Activated naive CD4-positive, alpha-beta T cell treated with anti-CD3 and anti-CD28 coated beads for 36 hours (primary cell): ENCODE results near the gene ADNP2. TPM values are rescaled to one million over a fixed set of nuclear protein-coding genes. Genes with fewer than 3 reads are reported as not detected.
A peak's percentile ranks its signal among the peaks of the same experiment; 100 is the strongest.

Experiments
- CTCF ChIA-PET: fragments of 350-600 bp; sonication (Branson Sonifier 250); formaldehyde crosslinking; loops from one replicate; lab custom pipeline; 2021; ENCODE audit warnings: antibody characterized with exemption; lab: Charles Lee
- DNase-seq: peaks from one replicate; pipeline ENCODE4 v3.0.0-alpha.2; 2020
- H3K27ac Mint-ChIP-seq: one replicate; pipeline ENCODE4 v1.8.0; 2021; ENCODE audit warnings: mild to moderate bottlenecking, mixed read lengths
- H3K27me3 Mint-ChIP-seq: one replicate; pipeline ENCODE4 v1.8.0; 2021; ENCODE audit warnings: low read depth, mixed read lengths
- H3K36me3 Mint-ChIP-seq: one replicate; pipeline ENCODE4 v1.8.0; 2021; ENCODE audit warnings: low read depth, mixed read lengths
- H3K4me1 Mint-ChIP-seq: one replicate; pipeline ENCODE4 v1.8.0; 2021; ENCODE audit warnings: low read depth, mixed read lengths
- H3K4me3 Mint-ChIP-seq: one replicate; pipeline ENCODE4 v1.8.0; 2021; ENCODE audit warnings: mild to moderate bottlenecking, moderate library complexity, mixed read lengths
- H3K9me3 Mint-ChIP-seq: one replicate; pipeline ENCODE4 v1.8.0; 2021; ENCODE audit warnings: mixed read lengths
- intact Hi-C: fragments of 100-400 bp; cut with micrococcal nuclease; formaldehyde crosslinking; loops from one replicate; pipeline ENCODE4 v1.15.1; 2023
- total RNA-seq, 2 experiments: library from RNA; stranded (reverse); gene quantifications; one replicate each; pipeline ENCODE4 v1.2.3, GENCODE V29; 2021

Gene ADNP2
- total RNA-seq, 2 experiments from 2014 or later: 16.8 to 18.0 TPM

DNA sequence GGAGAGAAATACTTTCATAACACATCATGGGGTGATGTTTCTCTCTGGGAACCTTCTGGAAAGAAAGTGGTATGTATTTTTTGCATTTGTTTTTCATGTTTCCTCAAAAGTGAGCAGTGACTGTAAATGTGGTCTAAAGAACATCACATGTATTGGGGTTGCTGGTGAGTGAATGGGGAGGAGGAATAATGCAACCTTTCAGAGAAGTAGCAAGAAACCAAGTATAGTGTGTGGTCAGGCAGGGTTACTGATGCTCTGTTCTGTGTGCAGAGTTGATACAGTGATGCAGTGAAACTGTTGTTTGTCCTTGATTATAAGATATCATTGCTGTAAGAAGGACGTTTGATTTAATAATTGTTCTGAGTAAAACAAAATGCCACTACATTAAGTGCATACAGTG is 24.1 kb downstream of the ADNP2 start:
- CTCF ChIA-PET: interaction anchor here (0.6 kb wide), 1 partner anchor 17 kb away, joined by 5 read pairs; no protein-coding TSS in a partner anchor
- intact Hi-C loops: no loop called here
- Mint-ChIP-seq H3K4me3 (no peak overlapping the region), H3K27ac (no peak overlapping the region), H3K4me1 (peaks cover 20% of the 10 kb centered on the region), H3K27me3 (no peaks in the 10 kb centered on the region), H3K36me3 (peaks cover 41% of the 10 kb centered on the region), H3K9me3 (no peaks in the 10 kb centered on the region)
- no peak for DNase-seq

DNA sequence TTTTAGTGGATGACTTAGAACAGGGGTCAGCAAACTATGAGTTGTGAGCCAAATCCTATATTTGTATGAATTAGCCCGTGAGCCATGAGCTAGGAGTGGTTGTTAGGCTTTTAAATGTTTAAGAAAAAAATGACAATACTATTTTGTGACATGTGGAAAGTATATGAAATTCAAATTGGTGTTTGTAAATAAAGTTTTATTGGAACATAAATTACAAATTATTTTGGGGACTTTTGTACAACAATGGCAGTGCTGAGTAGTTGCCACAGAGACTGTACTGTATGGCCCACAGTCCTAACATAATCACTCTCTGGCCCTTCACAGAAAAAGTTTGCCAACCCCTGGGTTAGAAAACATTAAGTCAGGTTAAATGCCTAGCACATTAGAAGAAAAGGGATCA is 26.1 kb downstream of the ADNP2 start:
- DNase-seq: no peak
- CTCF ChIA-PET: no interaction called here
- no peaks in the 10 kb centered on the region for H3K27me3 Mint-ChIP-seq
- H3K9me3 Mint-ChIP-seq: no peaks in the 10 kb centered on the region
- peaks cover 45% of the 10 kb centered on the region for H3K36me3 Mint-ChIP-seq
- no peak overlapping the region for H3K27ac Mint-ChIP-seq
- intact Hi-C loops: no loop called here
- peaks cover 9% of the 10 kb centered on the region for H3K4me1 Mint-ChIP-seq
- no peak overlapping the region for H3K4me3 Mint-ChIP-seq

DNA sequence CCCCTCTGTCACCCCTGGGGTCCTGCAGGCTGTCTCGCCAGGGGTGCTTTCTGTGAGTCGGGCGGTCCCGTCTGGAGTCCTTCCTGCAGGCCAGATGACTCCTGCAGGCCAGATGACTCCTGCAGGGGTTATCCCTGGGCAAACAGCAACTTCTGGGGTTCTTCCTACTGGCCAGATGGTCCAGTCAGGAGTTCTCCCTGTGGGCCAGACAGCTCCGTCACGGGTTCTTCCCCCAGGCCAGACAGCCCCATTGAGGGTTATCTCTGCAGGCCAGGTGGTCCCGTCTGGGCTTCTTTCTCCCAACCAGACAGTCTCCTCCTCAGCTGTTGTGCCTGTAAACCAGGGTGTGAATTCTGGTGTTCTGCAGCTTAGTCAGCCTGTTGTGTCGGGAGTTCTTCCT is 27.6 kb downstream of the ADNP2 start:
- intact Hi-C loops: no loop called here
- H3K27ac Mint-ChIP-seq: no peak overlapping the region
- H3K27me3 Mint-ChIP-seq: no peaks in the 10 kb centered on the region
- peaks cover 3% of the 10 kb centered on the region for H3K4me1 Mint-ChIP-seq
- CTCF ChIA-PET: interaction anchor here (0.6 kb wide), 1 partner anchor 122 kb away, joined by 3 read pairs; no protein-coding TSS in a partner anchor
- no peak for DNase-seq
- H3K9me3 Mint-ChIP-seq: no peaks in the 10 kb centered on the region
- H3K36me3 Mint-ChIP-seq: peaks cover 42% of the 10 kb centered on the region
- H3K4me3 Mint-ChIP-seq: no peak overlapping the region

DNA sequence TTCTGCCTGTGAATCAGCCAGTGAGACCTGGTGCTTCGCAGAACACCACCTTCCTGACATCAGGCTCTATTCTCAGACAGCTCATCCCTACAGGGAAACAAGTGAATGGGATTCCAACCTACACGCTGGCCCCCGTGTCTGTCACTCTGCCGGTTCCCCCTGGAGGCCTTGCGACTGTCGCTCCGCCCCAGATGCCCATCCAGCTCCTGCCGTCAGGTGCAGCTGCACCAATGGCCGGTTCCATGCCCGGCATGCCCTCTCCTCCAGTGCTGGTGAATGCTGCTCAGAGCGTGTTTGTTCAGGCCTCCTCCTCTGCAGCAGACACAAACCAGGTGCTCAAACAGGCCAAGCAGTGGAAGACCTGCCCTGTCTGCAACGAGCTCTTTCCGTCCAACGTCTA is 28.1 kb downstream of the ADNP2 start:
- Mint-ChIP-seq H3K27me3 (no peaks in the 10 kb centered on the region), H3K4me1 (peaks cover 2% of the 10 kb centered on the region), H3K9me3 (no peaks in the 10 kb centered on the region), H3K36me3 (peaks cover 39% of the 10 kb centered on the region), H3K4me3 (no peak overlapping the region), H3K27ac (no peak overlapping the region)
- no peak for DNase-seq
- intact Hi-C loops: no loop called here
- CTCF ChIA-PET: interaction anchor here (0.6 kb wide), 1 partner anchor 121 kb away, joined by 3 read pairs; no protein-coding TSS in a partner anchor

DNA sequence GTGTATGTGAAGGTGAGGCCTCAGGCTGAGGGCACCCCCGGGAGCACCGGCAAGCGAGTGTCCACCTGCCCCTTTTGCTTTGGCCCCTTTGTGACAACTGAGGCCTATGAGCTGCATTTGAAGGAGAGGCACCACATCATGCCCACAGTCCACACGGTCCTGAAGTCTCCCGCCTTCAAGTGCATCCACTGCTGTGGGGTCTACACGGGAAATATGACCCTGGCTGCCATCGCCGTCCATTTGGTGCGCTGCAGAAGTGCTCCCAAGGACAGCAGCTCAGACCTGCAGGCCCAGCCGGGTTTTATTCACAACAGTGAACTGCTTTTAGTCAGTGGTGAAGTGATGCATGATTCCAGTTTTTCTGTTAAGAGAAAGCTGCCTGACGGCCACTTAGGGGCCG is 28.9 kb downstream of the ADNP2 start:
- intact Hi-C loops: no loop called here
- DNase-seq: no peak
- peaks cover 38% of the 10 kb centered on the region for H3K36me3 Mint-ChIP-seq
- H3K27ac Mint-ChIP-seq: no peak overlapping the region
- H3K4me3 Mint-ChIP-seq: no peak overlapping the region
- no peaks in the 10 kb centered on the region for H3K9me3 Mint-ChIP-seq
- no peaks in the 10 kb centered on the region for H3K4me1 Mint-ChIP-seq
- H3K27me3 Mint-ChIP-seq: no peaks in the 10 kb centered on the region
- CTCF ChIA-PET: interaction anchor here (0.7 kb wide), 1 partner anchor 21 kb away, joined by 3 read pairs; no protein-coding TSS in a partner anchor

DNA sequence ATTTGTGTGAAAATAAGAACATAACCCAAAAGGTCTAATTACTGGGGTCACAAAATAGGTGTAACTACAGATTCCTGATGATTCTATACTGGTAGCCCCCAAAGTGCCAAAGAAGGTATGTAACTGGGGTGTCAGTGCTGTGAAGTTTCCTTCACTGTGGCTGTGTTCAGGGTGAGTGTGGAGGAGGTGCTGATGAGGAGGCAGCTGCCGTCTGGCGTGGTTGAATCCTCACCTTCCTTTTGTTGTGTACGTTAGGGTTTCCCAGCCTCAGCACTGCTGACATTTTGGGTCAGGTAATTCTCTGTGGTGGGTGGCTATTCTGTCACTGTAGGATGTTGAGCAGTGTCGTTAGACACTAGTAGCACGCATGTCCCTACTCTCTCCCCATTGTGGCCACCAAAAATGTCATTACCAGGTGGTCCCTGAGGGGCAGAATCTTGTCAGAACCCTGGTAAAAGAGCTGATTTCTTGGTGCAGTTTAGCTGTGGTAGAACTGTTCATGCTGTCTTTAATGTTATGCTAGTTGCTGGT is 31.5 kb downstream of the ADNP2 start:
- Mint-ChIP-seq H3K9me3 (no peaks in the 10 kb centered on the region), H3K4me3 (no peak overlapping the region), H3K27me3 (no peaks in the 10 kb centered on the region), H3K27ac (no peak overlapping the region), H3K4me1 (no peaks in the 10 kb centered on the region), H3K36me3 (peaks cover 22% of the 10 kb centered on the region)
- no peak for DNase-seq
- CTCF ChIA-PET: interaction anchor here (0.6 to 1.0 kb wide), 2 partner anchors 10 to 347 kb away, joined by 6 to 7 read pairs; no protein-coding TSS in a partner anchor
- intact Hi-C loops: loop anchor here (10.0 kb wide), 1 partner anchor 746 kb away; the partner anchor contains the start of gene NFATC1

DNA sequence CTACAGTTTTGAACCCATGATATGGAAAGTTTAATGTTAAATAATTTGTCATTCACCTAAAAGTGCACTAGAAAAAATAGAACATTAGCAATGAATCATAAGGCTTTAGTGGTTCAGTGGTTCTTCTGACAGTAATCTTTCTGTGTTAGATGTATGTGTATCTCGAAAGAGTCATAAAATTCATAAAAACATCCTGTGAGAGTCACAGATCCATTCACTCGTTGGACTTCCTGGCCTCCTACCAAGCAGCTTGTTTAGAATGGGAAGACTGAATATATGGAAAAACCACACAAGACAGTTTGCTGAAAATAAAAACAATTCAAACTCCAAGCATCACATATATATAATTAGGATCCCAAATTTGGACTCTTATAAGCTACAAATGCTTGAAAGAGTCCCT is 34.8 kb downstream of the ADNP2 start:
- intact Hi-C loops: loop anchor here (10.0 kb wide), 1 partner anchor 749 kb away; the partner anchor contains the start of gene NFATC1
- CTCF ChIA-PET: interaction anchor here (0.5 to 1.5 kb wide), 3 partner anchors 13 to 82 kb away, joined by 3 to 8 read pairs (median 4); no protein-coding TSS in a partner anchor
- no peak overlapping the region for H3K4me3 Mint-ChIP-seq

DNA sequence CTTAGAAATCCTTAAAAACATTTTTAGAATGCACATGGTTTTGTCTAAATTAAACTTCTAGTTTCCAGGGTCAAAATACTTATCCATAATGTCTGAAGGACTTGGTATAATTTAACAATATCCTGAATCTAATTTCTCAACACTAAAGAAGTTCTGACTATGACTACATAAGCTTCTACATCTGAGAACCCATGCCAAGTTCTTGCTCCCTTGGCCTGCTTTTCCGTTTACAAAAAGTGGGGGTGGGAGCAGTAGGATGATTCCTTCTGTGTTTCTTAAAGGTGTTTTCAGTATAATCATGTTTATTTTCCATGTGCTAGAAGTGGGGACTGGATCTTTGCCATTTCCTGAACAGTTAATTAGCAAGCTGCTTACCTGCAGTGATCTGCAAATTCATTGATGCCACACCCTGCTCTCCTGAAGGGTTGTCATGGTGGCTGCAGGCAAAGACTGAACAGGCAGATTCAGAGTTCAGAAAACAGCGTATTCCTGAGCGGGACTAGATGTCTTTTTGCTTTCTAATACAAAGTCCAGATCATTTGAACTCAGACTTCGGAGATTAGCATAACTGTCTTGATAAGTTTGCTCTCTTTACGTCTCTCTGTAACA is 36.2 kb downstream of the ADNP2 start:
- no peaks in the 10 kb centered on the region for H3K9me3 Mint-ChIP-seq
- CTCF ChIA-PET: interaction anchor here (1.4 to 3.6 kb wide), 3 partner anchors 12 to 16 kb away, joined by 3 to 34 read pairs (median 8); no protein-coding TSS in a partner anchor
- peaks cover 19% of the 10 kb centered on the region for H3K27me3 Mint-ChIP-seq
- DNase-seq: no peak
- H3K36me3 Mint-ChIP-seq: no peaks in the 10 kb centered on the region
- H3K27ac Mint-ChIP-seq: no peak overlapping the region
- H3K4me3 Mint-ChIP-seq: no peak overlapping the region
- intact Hi-C loops: loop anchor here (5.0 to 10.0 kb wide), 2 partner anchors 463 to 750 kb away; partner anchors contain the start of gene NFATC1
- H3K4me1 Mint-ChIP-seq: peaks cover 10% of the 10 kb centered on the region

More for the DNA sequence above, 34.8 kb downstream of the ADNP2 start:
- DNase-seq: no peak
- Mint-ChIP-seq H3K27me3 (peaks cover 14% of the 10 kb centered on the region), H3K27ac (no peak overlapping the region), H3K9me3 (no peaks in the 10 kb centered on the region), H3K36me3 (peaks cover 2% of the 10 kb centered on the region), H3K4me1 (peaks cover 10% of the 10 kb centered on the region)

DNA sequence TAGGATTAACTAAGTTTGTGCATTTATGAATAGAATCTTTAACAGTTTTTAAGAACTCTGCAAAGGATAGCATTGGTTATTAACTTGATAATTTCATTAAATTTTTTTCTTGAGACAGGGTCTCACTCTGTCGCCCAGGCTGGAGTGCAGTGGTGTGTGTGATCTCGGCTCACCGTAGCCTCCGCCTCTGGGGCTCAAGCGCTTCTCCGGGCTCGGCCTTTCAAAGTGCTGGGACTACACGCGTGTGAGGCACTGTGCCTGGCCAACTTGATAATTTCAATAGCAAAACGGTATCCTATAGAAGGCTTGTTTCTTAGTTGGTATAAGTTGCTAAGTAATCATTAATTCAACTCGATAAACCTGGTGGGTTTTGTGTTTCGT is 38.0 kb downstream of the ADNP2 start:
- no peak overlapping the region for H3K27ac Mint-ChIP-seq
- H3K9me3 Mint-ChIP-seq: no peaks in the 10 kb centered on the region
- H3K4me1 Mint-ChIP-seq: peaks cover 10% of the 10 kb centered on the region
- no peaks in the 10 kb centered on the region for H3K36me3 Mint-ChIP-seq
- intact Hi-C loops: loop anchor here (1.0 to 10.0 kb wide), 5 partner anchors 38 to 752 kb away; partner anchors contain the start of genes ADNP2, NFATC1, RBFA and TXNL4A
- no peak for DNase-seq
- peak overlapping the region; percentile 82 for H3K4me3 Mint-ChIP-seq
- H3K27me3 Mint-ChIP-seq: peaks cover 24% of the 10 kb centered on the region
- CTCF ChIA-PET: interaction anchor here (1.4 to 3.6 kb wide), 2 partner anchors 11 to 14 kb away, joined by 3 to 34 read pairs; no protein-coding TSS in a partner anchor

DNA sequence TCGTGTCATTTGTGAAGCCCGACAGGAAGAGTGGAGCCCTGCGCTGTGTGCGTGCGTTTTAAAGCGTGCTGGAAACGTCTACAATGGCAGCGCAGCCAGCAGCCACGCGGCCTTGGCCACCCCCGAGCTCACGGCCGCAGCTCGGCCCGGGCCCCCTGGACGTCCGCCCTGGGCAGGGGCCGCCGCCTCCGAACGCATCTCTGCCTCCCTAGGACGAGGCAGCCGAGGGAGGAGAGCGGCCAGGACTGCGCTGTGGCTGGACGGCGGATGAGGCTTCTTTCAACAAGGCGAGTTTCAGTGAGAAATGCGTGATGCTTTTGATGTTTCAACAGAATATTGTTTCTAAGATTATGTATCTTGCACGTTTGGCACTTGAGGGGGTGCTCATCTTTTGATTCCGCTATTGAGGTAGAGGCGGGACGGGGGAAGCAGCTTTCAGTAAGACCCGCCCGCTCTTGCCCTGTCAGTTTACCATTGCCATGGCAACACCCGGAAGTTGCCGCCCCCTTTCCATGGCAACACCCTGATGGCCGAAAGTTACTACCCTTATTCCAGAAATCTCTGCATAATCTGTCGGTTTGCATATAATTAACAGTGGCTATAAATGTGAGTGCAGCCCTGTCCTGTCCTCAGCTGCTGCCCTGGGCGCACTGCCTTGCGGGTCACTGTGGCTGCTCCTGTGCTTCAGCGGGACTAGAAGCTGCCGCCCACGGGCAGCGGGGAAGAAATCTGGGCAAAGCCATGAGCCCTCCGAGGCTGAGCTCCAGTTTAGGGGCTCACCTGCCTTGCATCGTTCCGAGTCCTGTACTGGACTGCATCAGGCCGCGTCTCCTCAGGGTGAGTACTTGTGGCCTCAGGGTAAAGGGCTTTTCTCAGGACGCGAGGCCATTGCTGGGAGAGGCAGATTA is 38.6 kb downstream of the ADNP2 start:
- no peaks in the 10 kb centered on the region for H3K9me3 Mint-ChIP-seq
- peak overlapping the region; percentile 82 for H3K4me3 Mint-ChIP-seq
- no peaks in the 10 kb centered on the region for H3K36me3 Mint-ChIP-seq
- peak; percentile 90 for DNase-seq
- CTCF ChIA-PET: interaction anchor here (3.6 kb wide), 1 partner anchor 10 kb away, joined by 34 read pairs; no protein-coding TSS in a partner anchor
- intact Hi-C loops: loop anchor here (1.0 to 10.0 kb wide), 5 partner anchors 39 to 753 kb away; partner anchors contain the start of genes ADNP2, NFATC1, RBFA and TXNL4A
- H3K27me3 Mint-ChIP-seq: peaks cover 24% of the 10 kb centered on the region
- peaks cover 10% of the 10 kb centered on the region for H3K4me1 Mint-ChIP-seq
- no peak overlapping the region for H3K27ac Mint-ChIP-seq

DNA sequence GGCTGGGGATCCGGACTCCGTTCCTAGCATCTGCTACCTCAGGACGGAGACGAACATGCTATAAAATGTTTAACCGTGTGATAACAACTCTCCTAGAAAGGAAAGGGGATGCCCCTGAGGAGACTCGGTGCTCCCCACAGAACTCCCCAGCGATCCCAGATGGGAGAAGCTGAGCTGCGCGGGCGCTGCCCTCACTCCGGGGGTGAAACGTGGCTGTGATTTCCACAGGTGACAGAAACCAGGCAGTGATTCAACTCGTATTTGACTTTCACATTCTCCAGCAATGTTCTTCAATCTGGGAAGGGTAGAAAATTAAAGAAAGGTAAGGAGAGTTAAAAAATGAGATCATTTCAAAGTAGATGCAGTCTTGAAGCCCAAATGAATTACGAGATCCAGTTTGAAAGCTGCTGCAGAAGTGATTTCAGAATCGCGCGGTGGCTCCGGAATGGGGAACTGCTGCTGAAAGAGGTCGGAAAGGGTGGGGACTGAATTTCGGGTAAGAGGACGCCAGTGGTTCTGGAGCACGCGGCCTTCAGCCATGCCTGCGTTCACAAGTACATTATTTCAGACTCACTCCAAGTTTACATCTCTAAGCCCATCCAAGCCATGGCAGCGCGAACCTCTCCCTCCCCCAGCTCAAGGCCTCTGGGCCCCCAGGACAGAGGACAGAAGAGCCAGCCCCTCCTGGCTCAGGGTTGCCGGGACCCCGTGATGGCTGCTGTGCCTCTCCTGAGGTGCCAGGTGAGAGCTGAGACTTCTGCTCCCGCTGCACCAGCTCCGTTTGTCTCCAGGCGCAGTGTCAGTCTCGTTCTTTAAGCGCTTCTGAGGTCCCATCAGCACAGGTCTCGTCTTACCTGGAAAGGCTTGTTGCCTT is 39.5 kb downstream of the ADNP2 start:
- peaks cover 24% of the 10 kb centered on the region for H3K27me3 Mint-ChIP-seq
- intact Hi-C loops: loop anchor here (5.0 to 10.0 kb wide), 2 partner anchors 466 to 754 kb away; partner anchors contain the start of gene NFATC1
- peaks cover 10% of the 10 kb centered on the region for H3K4me1 Mint-ChIP-seq
- H3K9me3 Mint-ChIP-seq: no peaks in the 10 kb centered on the region
- DNase-seq: peak; percentile 14
- CTCF ChIA-PET: interaction anchor here (3.6 kb wide), 1 partner anchor 9 kb away, joined by 34 read pairs; no protein-coding TSS in a partner anchor
- peak overlapping the region; percentile 82 for H3K4me3 Mint-ChIP-seq
- H3K36me3 Mint-ChIP-seq: no peaks in the 10 kb centered on the region
- H3K27ac Mint-ChIP-seq: no peak overlapping the region
